ENCODE measurements around the gene HEXA.
"Not testable (repeated sequence)": the region's sequence is repeated elsewhere in the genome, so short reads cannot be mapped to it uniquely, and the experiment has no call there.

HEXA gene

GRCh38 chr15:72375846-72376581 lies at the start of gene HEXA:
HEXA (minus strand) TSS chr15:72376014; CDS start chr15:72375972, 42 bp downstream.
- DNase-seq, result peak; percentile 98

- DNase-seq, result no peak
These were observed 47.4 kb upstream of the HEXA start for GRCh38 chr15:72423256-72423655.

GRCh38 chr15:72421484-72421883 lies 45.7 kb upstream of the HEXA start:
- DNase-seq, result no peak

- DNase-seq, result no peak
These were observed 44.8 kb upstream of the HEXA start for GRCh38 chr15:72420576-72420975.

GRCh38 chr15:72419768-72420167 lies 44.0 kb upstream of the HEXA start:
- not testable (repeated sequence) for DNase-seq

- no peak for DNase-seq
These were observed 39.5 kb upstream of the HEXA start for GRCh38 chr15:72415304-72415703.

GRCh38 chr15:72413337-72413736 lies 37.5 kb upstream of the HEXA start:
- DNase-seq, result not testable (repeated sequence)

- no peak for DNase-seq
These were observed 35.7 kb upstream of the HEXA start for GRCh38 chr15:72411544-72411943.

- no peak for DNase-seq
These were observed 35.3 kb upstream of the HEXA start for GRCh38 chr15:72411111-72411510.

- no peak for DNase-seq
These were observed 31.1 kb upstream of the HEXA start for GRCh38 chr15:72406936-72407335.

- peak; percentile 17 for DNase-seq
These were observed 29.0 kb upstream of the HEXA start for GRCh38 chr15:72404841-72405240.

GRCh38 chr15:72404356-72404755 lies 28.5 kb upstream of the HEXA start:
- no peak for DNase-seq

- no peak for DNase-seq
These were observed 26.9 kb upstream of the HEXA start for GRCh38 chr15:72402726-72403125.

GRCh38 chr15:72398648-72399047 lies 22.8 kb upstream of the HEXA start:
- no peak for DNase-seq

- DNase-seq, result no peak
These were observed 22.2 kb upstream of the HEXA start, which contains the start of gene TMEM202 for GRCh38 chr15:72397796-72398588. TMEM202 (plus strand) TSS chr15:72398305; CDS start chr15:72398327, 22 bp downstream.

GRCh38 chr15:72396331-72396730 lies 20.5 kb upstream of the HEXA start:
- not testable (repeated sequence) for DNase-seq

GRCh38 chr15:72389231-72389630 lies 13.4 kb upstream of the HEXA start:
- peak; percentile 63 for DNase-seq

GRCh38 chr15:72387741-72388140 lies 11.9 kb upstream of the HEXA start:
- DNase-seq, result peak; percentile 21

- no peak for DNase-seq
These were observed 6.3 kb upstream of the HEXA start for GRCh38 chr15:72382146-72382545.

GRCh38 chr15:72380743-72381142 lies 4.9 kb upstream of the HEXA start:
- DNase-seq, result no peak

GRCh38 chr15:72379856-72380430 lies 4.1 kb upstream of the HEXA start:
- no peak for DNase-seq

GRCh38 chr15:72379106-72379505 lies 3.3 kb upstream of the HEXA start:
- not testable (repeated sequence) for DNase-seq

- no peak for DNase-seq
These were observed 1.5 kb upstream of the HEXA start for GRCh38 chr15:72377331-72377730.

GRCh38 chr15:72375501-72375845 lies 341 bp downstream of the HEXA start:
- no peak for DNase-seq
